GM08714 (cell line): ENCODE measurements around the gene PADI2.

Experiments used
- H3K4me3 ChIP-seq: fragments of 200-500 bp; sonication (Bioruptor generic); 2 replicates; pipeline ENCODE4 v1.5.1; 2014; ENCODE audit warnings: mild to moderate bottlenecking, low read length, inconsistent platforms
- ZNF274 ChIP-seq: IDR thresholded peaks from 2 replicates; pipeline ENCODE4 v1.6.1; 2012; ENCODE audit warnings: mild to moderate bottlenecking, low read depth, low read length

PADI2 gene

GRCh38 chr1:17112496-17113236 is 6.6 kb downstream of the PADI2 start:
- TF ChIP-seq ZNF274 = no peak
- H3K4me3 ChIP-seq = no peak overlapping the region

- no peak for TF ChIP-seq ZNF274
- H3K4me3 ChIP-seq = no peak overlapping the region
These were observed 7.2 kb downstream of the PADI2 start for GRCh38 chr1:17112076-17112475.

- no peak overlapping the region for H3K4me3 ChIP-seq
- no peak for TF ChIP-seq ZNF274
These were observed 8.7 kb downstream of the PADI2 start for GRCh38 chr1:17110555-17110926.

GRCh38 chr1:17109892-17110554 is 9.2 kb downstream of the PADI2 start:
- no peak for TF ChIP-seq ZNF274
- no peak overlapping the region for H3K4me3 ChIP-seq

GRCh38 chr1:17108786-17109185 is 10.5 kb downstream of the PADI2 start:
- TF ChIP-seq ZNF274 = no peak
- no peak overlapping the region for H3K4me3 ChIP-seq

- no peak overlapping the region for H3K4me3 ChIP-seq
- no peak for TF ChIP-seq ZNF274
These were observed 10.9 kb downstream of the PADI2 start for GRCh38 chr1:17108360-17108759.

- no peak for TF ChIP-seq ZNF274
- H3K4me3 ChIP-seq = no peak overlapping the region
These were observed 14.5 kb downstream of the PADI2 start for GRCh38 chr1:17104782-17105181.

- no peak overlapping the region for H3K4me3 ChIP-seq
- TF ChIP-seq ZNF274 = no peak
These were observed 17.0 kb downstream of the PADI2 start for GRCh38 chr1:17102232-17102631.

GRCh38 chr1:17101261-17101660 is 18.0 kb downstream of the PADI2 start:
- TF ChIP-seq ZNF274 = no peak
- no peak overlapping the region for H3K4me3 ChIP-seq

GRCh38 chr1:17099616-17100340 is 19.5 kb downstream of the PADI2 start:
- TF ChIP-seq ZNF274 = no peak
- no peak overlapping the region for H3K4me3 ChIP-seq

- no peak for TF ChIP-seq ZNF274
- no peak overlapping the region for H3K4me3 ChIP-seq
These were observed 20.6 kb downstream of the PADI2 start for GRCh38 chr1:17098446-17099317.

- no peak for TF ChIP-seq ZNF274
These were observed 21.5 kb downstream of the PADI2 start for GRCh38 chr1:17097787-17098186.

GRCh38 chr1:17097147-17097546 is 22.1 kb downstream of the PADI2 start:
- no peak overlapping the region for H3K4me3 ChIP-seq
- no peak for TF ChIP-seq ZNF274

More at GRCh38 chr1:17097787-17098186, 21.5 kb downstream of the PADI2 start:
- H3K4me3 ChIP-seq = no peak overlapping the region

- TF ChIP-seq ZNF274 = no peak
- H3K4me3 ChIP-seq = no peak overlapping the region
These were observed 22.7 kb downstream of the PADI2 start for GRCh38 chr1:17096584-17096983.
